Measurements from ENCODE around the gene CCDC91. TPM values are rescaled to one million over a fixed set of nuclear protein-coding genes. Genes with fewer than 3 reads are reported as not detected.
A peak's percentile ranks its signal among the peaks of the same experiment; 100 is the strongest.

The CCDC91 gene
- total and polyA plus RNA-seq, 9 of the 15 experiments (the other 6 are each of a cell fraction or from before 2014, with no cell fraction given) = 10.1 to 31.1 (median 26.3) TPM

GRCh38 chr12:28278499-28278898 is 88.2 kb downstream of the CCDC91 start (continued):
- TF ChIP-seq ZBTB9 (CRISPR knock-in tag; IDR thresholded peaks at IDR 0.05) (no peak), RNF2 (IDR thresholded peaks at IDR 0.05) (no peak), E2F4 (CRISPR knock-in tag; IDR thresholded peaks at IDR 0.05; ENCODE audit: low read depth) (no peak)

- peak; percentile 27; the same call in 1 of the 2 replicates for TF ChIP-seq CEBPB (tag; IDR thresholded peaks at IDR 0.05)
- TF ChIP-seq ZNF766 (CRISPR knock-in tag; conservative IDR thresholded peaks at IDR 0.05) = no peak
- TF ChIP-seq MAX (CRISPR knock-in tag; IDR thresholded peaks at IDR 0.05) = no peak
- no peak for TF ChIP-seq CEBPG (CRISPR knock-in tag; IDR thresholded peaks at IDR 0.05)
- TF ChIP-seq CEBPG (tag; conservative IDR thresholded peaks at IDR 0.05 in 1 of 2, IDR thresholded peaks at IDR 0.05 in 1 of 2) = peak in 1 of 2 experiments; percentile 38; a peak in 1 of 4 replicates
- Histone ChIP-seq H3K4me3 (no peak overlapping the region), H3K9me1 (ENCODE audit: control insufficient read depth, insufficient read depth, low read length) (no peaks in the 10 kb centered on the region), H3K4me1 (replicated peaks in 1 of 2; ENCODE audit: control insufficient read depth in 2 of 2, insufficient read depth in 2 of 2, low read length in 2 of 2) (no peaks in the 10 kb centered on the region), H3K27ac (ENCODE audit: extremely low read depth, low read depth, low read length) (no peak overlapping the region), H3K4me2 (ENCODE audit: insufficient read depth, low read length) (no peak overlapping the region), H3K36me3 (ENCODE audit: control insufficient read depth, insufficient read depth, low read length) (no peaks in the 10 kb centered on the region), H3K27me3 (ENCODE audit: control insufficient read depth in 2 of 2, insufficient read depth in 2 of 2, low read length in 2 of 2) (no peaks in the 10 kb centered on the region), H3K9me3 (replicated peaks; ENCODE audit: control insufficient read depth, insufficient read depth, low read depth, low read length) (0 out of 2 replicates have a peak, but pooled peaks cover 2% of the 10 kb centered on the region), H2AFZ (ENCODE audit: low read depth, low read length) (no peak overlapping the region), H4K20me1 (replicated peaks; ENCODE audit: control insufficient read depth, insufficient read depth, low read length) (no peaks in the 10 kb centered on the region), H3K79me2 (ENCODE audit: control insufficient read depth, insufficient read depth, low read length) (no peaks in the 10 kb centered on the region), H3K9ac (ENCODE audit: insufficient read depth in 1 of 2, low read depth in 2 of 2, low read length in 2 of 2) (no peak overlapping the region)
- no peak for DNase-seq (ENCODE audit: extremely low read depth in 1 of 4, low spot score in 3 of 4)
- no TSS peak for BruUV-seq (replicated peaks)
- POLR2A ChIA-PET = no interaction called here
- CTCF ChIA-PET (ENCODE audit: low intra/inter-chr PET ratio) = no interaction called here
- in situ Hi-C loops (cut with MboI) (no loop called here), intact Hi-C loops (cut with micrococcal nuclease) (no loop called here)
- 100% methylated on average over 1 of the region's 1 CpG for WGBS (ENCODE audit: insufficient coverage, low coverage, missing lambda C conversion rate)
- ATAC-seq = no peak
- FAIRE-seq = no peak
Measured at GRCh38 chr12:28278960-28279359, 88.7 kb downstream of the CCDC91 start.
